B cell (primary cell): Measurements from ENCODE around the gene KMT2A. TPM values are rescaled to one million over a fixed set of nuclear protein-coding genes. Genes with fewer than 3 reads are reported as not detected.
A peak's percentile ranks its signal among the peaks of the same experiment; 100 is the strongest.

Source experiments
- ATAC-seq: fragments of 200-7000 bp; cut with Tn5 transposase; one replicate; pipeline ENCODE4 v1.10.0; 2021; ENCODE audit warnings: low read depth, mild to moderate bottlenecking, moderate number of reproducible peaks, moderate library complexity
- CTCF ChIA-PET: fragments of 350-600 bp; sonication (Branson Sonifier 250); formaldehyde crosslinking; loops from one replicate; lab custom pipeline; 2021; ENCODE audit warnings: antibody characterized with exemption, inconsistent platforms; lab: Charles Lee
- POLR2A ChIA-PET: fragments of 350-600 bp; sonication (Branson Sonifier 250); formaldehyde crosslinking; loops from one replicate; lab custom pipeline; 2021; ENCODE audit warnings: antibody characterized with exemption; lab: Charles Lee
- DNase-seq: peaks from one replicate; pipeline ENCODE4 v3.0.0; 2013
- H2AFZ ChIP-seq: 2 replicates; pipeline ENCODE4 v1.6.1; 2012; ENCODE audit warnings: mild to moderate bottlenecking, low read depth, low read length; ENCODE audit not compliant: insufficient read depth, poor library complexity, severe bottlenecking
- H3K27ac ChIP-seq, 2 donors: 1 replicate in 1 of 2; 2 replicates in 1 of 2; pipeline ENCODE4 v1.5.1; 2012 to 2013; ENCODE audit warnings: low read length in 2 of 2, mild to moderate bottlenecking in 2 of 2, moderate library complexity in 1 of 2
- H3K27me3 ChIP-seq, 4 experiments: fragments of 200-600 bp in 1 of 4; sonication (generic) in 1 of 4; replicated peaks in 1 of 4; 1 replicate in 2 of 4; 2 replicates in 2 of 4; pipeline versions ENCODE4 v1.6.1 to v1.7.0; 2013 to 2016; ENCODE audit warnings: low read length in 3 of 4, mild to moderate bottlenecking in 2 of 4, mixed read lengths in 1 of 4, moderate library complexity in 1 of 4; ENCODE audit not compliant: insufficient read depth in 4 of 4, control insufficient read depth in 3 of 4; ENCODE audit errors: control extremely low read depth in 1 of 4
- H3K36me3 ChIP-seq, 2 experiments: replicated peaks in 1 of 2; 1 replicate in 1 of 2; 2 replicates in 1 of 2; pipeline versions ENCODE4 v1.6.1 to v1.7.1; 2013; ENCODE audit warnings: low read length in 1 of 2; ENCODE audit not compliant: insufficient read depth in 2 of 2, control insufficient read depth in 1 of 2; ENCODE audit errors: control extremely low read depth in 1 of 2, extremely low read depth in 1 of 2
- H3K4me1 ChIP-seq, 2 donors: fragments of 200-600 bp in 1 of 2; sonication (generic) in 1 of 2; 1 replicate in 1 of 2; 2 replicates in 1 of 2; pipeline versions ENCODE4 v1.5.1 to v1.6.1; 2013 to 2017; ENCODE audit warnings: low read length in 2 of 2; ENCODE audit not compliant: control insufficient read depth in 2 of 2, insufficient read depth in 2 of 2
- H3K4me2 ChIP-seq: replicated peaks from 2 replicates; pipeline ENCODE3; 2012; ENCODE audit warnings: mild to moderate bottlenecking, low read depth, low read length; ENCODE audit not compliant: poor library complexity, severe bottlenecking
- H3K4me3 ChIP-seq, 5 experiments: fragments of 200-600 bp in 1 of 5; sonication (generic) in 1 of 5; 1 replicate in 3 of 5; 2 replicates in 2 of 5; pipeline versions ENCODE4 v1.5.1 to v1.7.0; 2011 to 2016; ENCODE audit warnings: low read length in 4 of 5, mild to moderate bottlenecking in 4 of 5, low read depth in 2 of 5, control low read depth in 1 of 5, moderate library complexity in 1 of 5; ENCODE audit not compliant: insufficient read depth in 1 of 5; ENCODE audit errors: control extremely low read depth in 1 of 5, extremely low read depth in 1 of 5
- H3K79me2 ChIP-seq: fragments of 200-600 bp; sonication (generic); one replicate; pipeline ENCODE4 v1.6.0; 2016; ENCODE audit warnings: low read length; ENCODE audit not compliant: control insufficient read depth, insufficient read depth
- H3K9ac ChIP-seq: fragments of 200-600 bp; sonication (generic); 2 replicates; pipeline ENCODE4 v1.6.1; 2017; ENCODE audit warnings: mild to moderate bottlenecking, low read length, moderate library complexity
- H3K9me3 ChIP-seq, 3 donors: one replicate each; pipeline versions ENCODE4 v1.6.1 to v1.7.1; 2013; ENCODE audit warnings: low read length in 2 of 3; ENCODE audit not compliant: control insufficient read depth in 2 of 3, insufficient read depth in 1 of 3; ENCODE audit errors: control extremely low read depth in 1 of 3
- H4K20me1 ChIP-seq: 2 replicates; pipeline ENCODE4 v1.6.0; 2012; ENCODE audit warnings: mild to moderate bottlenecking, low read length; ENCODE audit not compliant: insufficient read depth, control insufficient read depth, poor library complexity, severe bottlenecking
- H3K27ac Mint-ChIP-seq: one replicate; pipeline ENCODE4 v1.8.0; 2021; ENCODE audit warnings: mixed read lengths
- H3K27me3 Mint-ChIP-seq: one replicate; pipeline ENCODE4 v1.8.0; 2021; ENCODE audit warnings: mixed read lengths
- H3K4me1 Mint-ChIP-seq: one replicate; pipeline ENCODE4 v1.8.0; 2021; ENCODE audit warnings: mixed read lengths
- H3K4me3 Mint-ChIP-seq: one replicate; pipeline ENCODE4 v1.8.0; 2021; ENCODE audit warnings: mixed read lengths
- H3K9me3 Mint-ChIP-seq: one replicate; pipeline ENCODE4 v1.8.0; 2022; ENCODE audit warnings: mixed read lengths; ENCODE audit not compliant: insufficient read depth
- EZH2 ChIP-seq: IDR thresholded peaks from 2 replicates; pipeline ENCODE4 v1.6.1; 2012; ENCODE audit warnings: borderline replicate concordance, low read depth, mild to moderate bottlenecking, moderate library complexity, low read length; ENCODE audit not compliant: insufficient read depth, poor library complexity, severe bottlenecking
- WGBS: methylation state at CpG from one replicate; pipeline ENCODE4 v1.1.5; 2013; ENCODE audit warnings: missing lambda C conversion rate; ENCODE audit not compliant: insufficient coverage; 5-methylcytosine and 5-hydroxymethylcytosine counted together
- intact Hi-C: fragments of 100-400 bp; cut with micrococcal nuclease; formaldehyde crosslinking; loops from one replicate; pipeline ENCODE4 v1.10.0; 2022
- polyA plus RNA-seq: library from polyadenylated mRNA; depleted of rRNA; stranded (reverse); fragments of >200 nt; gene quantifications from 2 replicates; pipeline ENCODE4 v1.2.3, GENCODE V29; 2012
- total RNA-seq, 2 donors: library from RNA; stranded (reverse); fragments of 120-200 nt in 1 of 2; gene quantifications; 1 replicate in 1 of 2; 2 replicates in 1 of 2; pipeline versions ENCODE4 v1.2.3 to v1.2.4, GENCODE V29; 2013 to 2022
- TF ChIP-seq, protein P1 (sequence below): fragments of 200-600 bp; IDR thresholded peaks from one replicate; pipeline ENCODE4 v1.8.0; 2022; ENCODE audit warnings: antibody characterized with exemption, mild to moderate bottlenecking

Gene KMT2A
- total and polyA plus RNA-seq, 2 donors (not counting 1 experiment from before 2014, with no cell fraction given): 32.1 to 175 TPM

- Histone ChIP-seq H3K27me3 (no peaks in the 10 kb centered on the region), H3K4me1 (peaks cover 14 to 21% of the 10 kb centered on the region in 2 donors), H4K20me1 (no peaks in the 10 kb centered on the region), H3K79me2 (no peaks in the 10 kb centered on the region), H2AFZ (peak overlapping the region; percentile 100), H3K9ac (peak overlapping the region; percentile 79), H3K9me3 (no peaks in the 10 kb centered on the region), H3K36me3 (no peaks in the 10 kb centered on the region), H3K27ac (no peak overlapping the region), H3K4me2 (peak overlapping the region; percentile 85), H3K4me3 (peak overlapping the region; percentile 1 to 87 (median 73))
- Mint-ChIP-seq H3K9me3 (no peaks in the 10 kb centered on the region), H3K4me3 (peak overlapping the region; percentile 97), H3K27me3 (no peaks in the 10 kb centered on the region), H3K4me1 (peaks cover 24% of the 10 kb centered on the region), H3K27ac (peak overlapping the region; percentile 86)
- ATAC-seq (no peak), DNase-seq (no peak)
- TF ChIP-seq, protein P1, sequence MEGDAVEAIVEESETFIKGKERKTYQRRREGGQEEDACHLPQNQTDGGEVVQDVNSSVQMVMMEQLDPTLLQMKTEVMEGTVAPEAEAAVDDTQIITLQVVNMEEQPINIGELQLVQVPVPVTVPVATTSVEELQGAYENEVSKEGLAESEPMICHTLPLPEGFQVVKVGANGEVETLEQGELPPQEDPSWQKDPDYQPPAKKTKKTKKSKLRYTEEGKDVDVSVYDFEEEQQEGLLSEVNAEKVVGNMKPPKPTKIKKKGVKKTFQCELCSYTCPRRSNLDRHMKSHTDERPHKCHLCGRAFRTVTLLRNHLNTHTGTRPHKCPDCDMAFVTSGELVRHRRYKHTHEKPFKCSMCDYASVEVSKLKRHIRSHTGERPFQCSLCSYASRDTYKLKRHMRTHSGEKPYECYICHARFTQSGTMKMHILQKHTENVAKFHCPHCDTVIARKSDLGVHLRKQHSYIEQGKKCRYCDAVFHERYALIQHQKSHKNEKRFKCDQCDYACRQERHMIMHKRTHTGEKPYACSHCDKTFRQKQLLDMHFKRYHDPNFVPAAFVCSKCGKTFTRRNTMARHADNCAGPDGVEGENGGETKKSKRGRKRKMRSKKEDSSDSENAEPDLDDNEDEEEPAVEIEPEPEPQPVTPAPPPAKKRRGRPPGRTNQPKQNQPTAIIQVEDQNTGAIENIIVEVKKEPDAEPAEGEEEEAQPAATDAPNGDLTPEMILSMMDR: no peak
- TF ChIP-seq EZH2: no peak
- 22% methylated on average over 12 of the region's 12 CpGs for WGBS
- intact Hi-C loops: loop anchor here (2.0 kb wide), 2 partner anchors 41 to 93 kb away; partner anchors contain the start of gene ARCN1
- CTCF ChIA-PET: no interaction called here
- POLR2A ChIA-PET: no interaction called here
Observed at GRCh38 chr11:118531597-118532084, 95.3 kb downstream of the KMT2A start.

DNA sequence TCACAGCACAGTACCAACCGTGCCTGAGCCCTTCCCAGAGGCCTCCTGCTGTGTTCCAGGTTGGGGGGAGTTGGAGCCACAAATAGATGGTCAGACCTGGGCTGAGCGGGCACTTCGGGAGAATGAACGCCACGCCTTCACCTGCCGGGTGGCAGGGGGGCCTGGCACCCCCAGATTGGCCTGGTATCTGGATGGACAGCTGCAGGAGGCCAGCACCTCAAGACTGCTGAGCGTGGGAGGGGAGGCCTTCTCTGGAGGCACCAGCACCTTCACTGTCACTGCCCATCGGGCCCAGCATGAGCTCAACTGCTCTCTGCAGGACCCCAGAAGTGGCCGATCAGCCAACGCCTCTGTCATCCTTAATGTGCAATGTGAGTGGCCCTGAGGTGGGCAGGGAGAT is 95.8 kb downstream of the KMT2A start:
- 99% methylated on average over 8 of the region's 10 CpGs for WGBS
- ChIA-PET POLR2A (no interaction called here), CTCF (no interaction called here)
- no peak for ATAC-seq
- no peak overlapping the region for H2AFZ ChIP-seq
- no peak overlapping the region for H3K9ac ChIP-seq
- Mint-ChIP-seq H3K4me3 (peak overlapping the region; percentile 97), H3K9me3 (no peaks in the 10 kb centered on the region), H3K27me3 (no peaks in the 10 kb centered on the region), H3K27ac (peak overlapping the region; percentile 86), H3K4me1 (peaks cover 24% of the 10 kb centered on the region)
- TF ChIP-seq, protein P1: no peak
- no peak for TF ChIP-seq EZH2
- peak overlapping the region; percentile 85 for H3K4me2 ChIP-seq
- no peaks in the 10 kb centered on the region for H3K9me3 ChIP-seq
- H3K27ac ChIP-seq: no peak overlapping the region
- no peak for DNase-seq
- H3K4me3 ChIP-seq: no peak overlapping the region
- H3K4me1 ChIP-seq: peaks cover 14 to 21% of the 10 kb centered on the region in 2 donors
- no peaks in the 10 kb centered on the region for H4K20me1 ChIP-seq
- no peaks in the 10 kb centered on the region for H3K79me2 ChIP-seq
- intact Hi-C loops: no loop called here
- no peaks in the 10 kb centered on the region for H3K36me3 ChIP-seq
- H3K27me3 ChIP-seq: no peaks in the 10 kb centered on the region
